Fibroblast of peridontal ligament (primary cell): ENCODE results near the gene RAB6B.

ENCODE experiments used
- DNase-seq: peaks from one replicate; pipeline ENCODE4 v3.0.0-alpha.2; 2010; ENCODE audit errors: extremely low read depth

RAB6B gene

DNA sequence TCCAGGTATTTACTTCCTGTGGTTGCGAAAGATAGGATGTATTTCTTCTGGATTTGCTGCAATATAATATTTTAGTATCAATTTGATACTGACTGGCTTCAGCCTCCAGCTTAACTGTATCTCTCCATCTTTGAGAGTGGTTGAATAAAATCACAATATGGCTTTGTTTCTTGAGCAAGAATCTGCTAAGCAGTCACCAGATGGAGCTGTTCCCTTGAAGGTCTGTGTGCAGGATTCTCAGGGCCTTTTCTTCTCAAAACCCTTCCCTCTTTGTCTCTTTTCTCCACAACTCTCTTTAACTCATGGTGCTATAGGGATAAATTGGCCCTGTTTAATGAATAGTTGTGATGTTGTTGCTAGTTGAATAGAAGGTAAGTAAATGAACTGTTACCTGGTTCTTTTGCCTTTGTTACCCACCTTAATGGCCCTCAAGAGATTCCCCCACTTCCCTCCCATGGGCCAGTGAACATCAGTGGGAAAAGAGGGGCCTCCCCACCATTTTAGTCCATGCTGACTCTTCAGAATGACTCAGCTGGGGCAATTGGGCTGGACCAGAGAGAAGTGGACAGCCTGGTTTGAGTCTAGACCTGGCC is 34.8 kb upstream of the RAB6B start:
- DNase-seq: peak; percentile 84

DNA sequence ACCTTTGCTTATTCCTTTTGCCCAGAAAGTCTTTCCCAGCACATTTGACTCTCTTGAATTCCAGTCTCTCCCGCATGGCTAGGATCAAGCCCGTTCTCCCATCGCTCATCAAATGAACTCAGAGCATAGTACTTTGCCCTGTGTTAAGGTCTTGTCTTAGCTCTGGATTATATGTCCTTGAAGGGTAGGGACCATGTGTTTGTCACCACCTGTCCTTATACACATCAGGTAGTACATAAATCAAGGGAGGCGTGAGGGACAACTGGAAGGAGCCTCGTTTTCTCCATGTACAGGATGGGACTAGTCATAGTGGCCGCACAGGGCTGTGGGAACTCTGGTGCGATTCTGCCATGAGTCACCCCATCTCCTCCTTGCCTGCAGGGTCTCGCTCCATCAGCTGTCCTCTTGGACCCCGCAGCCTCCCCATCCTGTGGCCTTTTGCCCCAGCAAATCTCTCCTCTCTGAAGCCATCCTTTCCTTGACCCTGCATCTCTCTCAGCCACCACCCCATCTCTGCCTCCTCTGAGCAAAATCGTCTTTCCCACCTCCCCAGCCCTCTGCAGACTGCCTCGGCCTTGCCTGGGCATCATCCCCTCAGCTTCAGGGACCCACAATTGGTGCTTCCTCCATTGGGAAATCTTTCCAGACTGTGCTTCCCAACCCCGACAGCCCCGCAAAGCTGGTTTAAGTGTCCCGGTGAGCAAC is 33.4 kb upstream of the RAB6B start:
- DNase-seq: no peak

DNA sequence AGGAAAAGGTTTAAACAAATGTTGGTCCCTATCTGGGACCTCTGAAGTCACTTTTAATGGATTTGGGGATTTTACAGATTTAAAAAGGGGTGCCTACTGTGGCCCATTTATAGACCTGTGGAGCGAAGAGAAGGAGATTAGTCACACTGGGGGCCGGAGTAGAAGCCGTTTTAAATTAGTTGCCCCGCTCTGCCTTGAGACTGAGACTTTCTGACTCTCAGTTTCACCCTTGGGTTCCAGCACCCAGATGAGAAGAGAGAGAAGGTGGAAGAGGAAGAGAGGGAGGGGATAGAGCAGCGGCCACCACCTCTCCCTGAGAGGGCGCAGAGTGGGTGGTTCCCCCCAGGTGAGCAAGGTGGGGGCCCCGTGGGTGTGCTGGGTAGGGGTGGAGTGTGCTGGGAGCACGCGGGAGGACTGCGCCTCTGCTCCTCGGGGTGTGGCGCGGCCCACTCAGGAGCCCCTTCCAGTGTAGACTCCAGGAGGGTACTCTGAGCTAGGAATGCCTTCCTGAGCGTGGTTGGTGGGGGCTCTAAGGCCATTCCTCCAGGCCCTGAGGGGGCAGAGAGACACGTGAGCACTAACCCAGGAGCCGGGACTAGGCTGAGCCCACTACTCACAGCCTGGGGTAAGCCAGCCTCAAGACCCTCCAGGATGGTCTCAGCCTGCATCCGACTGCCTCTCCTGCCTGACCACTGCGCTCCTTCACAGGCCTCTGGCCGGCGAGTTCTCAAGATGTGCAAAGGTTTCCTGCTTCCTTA is 32.6 kb upstream of the RAB6B start:
- no peak for DNase-seq

DNA sequence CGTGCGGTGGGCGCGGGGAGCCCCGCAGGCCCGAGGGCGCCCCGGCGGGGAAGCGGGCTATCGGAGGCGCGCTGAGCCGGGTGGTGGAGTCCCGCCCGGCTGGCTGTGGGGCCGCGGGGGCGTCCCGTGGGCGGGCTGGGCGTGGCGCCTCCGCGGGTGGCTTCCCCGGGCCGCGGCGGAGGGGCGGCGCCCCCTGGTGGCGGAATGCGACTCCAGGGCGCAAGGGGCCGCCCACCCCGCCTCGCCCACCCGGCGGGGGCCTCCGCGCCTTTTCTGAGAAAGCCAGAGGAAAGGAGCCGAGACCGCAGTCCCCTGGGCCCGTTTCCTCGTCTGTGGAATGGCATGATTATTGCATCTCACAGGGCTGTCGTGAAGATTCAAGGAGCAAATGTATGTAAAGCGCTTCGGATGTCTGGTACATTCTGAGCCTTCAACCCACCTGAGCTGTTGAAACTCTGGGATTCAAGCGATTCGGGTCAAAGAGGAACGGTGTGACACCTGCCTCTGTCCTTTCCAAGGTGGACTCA is 31.9 kb upstream of the RAB6B start:
- peak; percentile 12 for DNase-seq

GRCh38 chr3:133926736-133927539 is 31.3 kb upstream of the RAB6B start:
- no peak for DNase-seq

DNA sequence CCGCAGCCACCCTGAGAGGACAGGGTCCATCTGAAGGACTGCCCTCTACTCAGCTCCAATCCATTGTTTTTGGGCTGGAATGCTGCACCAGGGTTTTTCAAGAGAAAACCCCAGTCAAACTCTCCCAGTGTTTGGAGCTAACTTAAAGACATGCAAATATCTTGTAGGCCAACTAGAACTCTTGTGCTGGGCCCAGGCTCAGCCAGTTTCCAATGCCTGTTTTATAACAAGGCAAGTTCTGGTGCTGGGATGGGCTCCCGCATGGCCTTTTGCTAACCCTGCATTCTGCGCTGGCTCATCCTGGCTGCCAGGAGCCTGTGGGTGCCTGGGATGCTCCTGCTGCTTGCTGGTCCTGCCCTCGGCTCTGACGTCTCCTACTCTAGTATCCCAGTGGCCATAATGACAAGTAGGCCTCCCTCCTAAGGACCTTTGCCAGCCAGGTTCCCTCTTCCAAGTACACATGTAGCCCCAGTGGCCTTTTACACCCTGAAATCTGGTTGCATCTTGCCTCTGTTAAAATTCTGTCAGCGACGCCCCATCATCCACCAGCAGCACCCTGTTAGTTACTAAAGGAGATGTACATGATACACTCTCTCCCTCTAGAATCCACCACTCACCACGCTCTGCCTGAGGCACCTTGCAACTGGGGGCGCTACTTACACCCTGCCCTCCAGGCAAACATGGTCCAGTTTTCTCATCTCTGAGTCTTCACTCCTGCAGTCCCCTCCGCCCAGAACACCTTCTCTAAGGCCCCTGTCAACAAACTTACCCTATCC is 30.5 kb upstream of the RAB6B start:
- DNase-seq: no peak

GRCh38 chr3:133924041-133924440 is 28.4 kb upstream of the RAB6B start:
- DNase-seq: no peak

DNA sequence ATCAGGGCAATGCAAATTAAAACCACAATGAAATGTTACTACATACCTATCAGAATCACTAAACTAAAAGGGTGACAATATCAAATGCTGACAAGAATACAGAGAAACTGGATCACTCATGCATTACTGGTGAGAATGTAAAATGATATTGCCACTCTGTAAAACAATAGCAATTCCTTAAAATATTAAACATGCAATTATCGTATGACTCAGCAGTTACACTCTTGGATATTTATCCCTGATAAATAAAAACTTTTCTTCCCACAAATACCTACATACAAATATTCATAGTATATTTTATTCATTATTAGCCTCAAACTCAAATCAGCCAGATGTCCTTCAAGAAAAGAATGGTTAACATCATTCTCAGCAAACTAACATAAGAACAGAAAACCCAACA is 25.9 kb upstream of the RAB6B start:
- DNase-seq: no peak

- DNase-seq: no peak
Observed at GRCh38 chr3:133917144-133917543, 21.5 kb upstream of the RAB6B start.

- DNase-seq: no peak
Observed at GRCh38 chr3:133915685-133916658, 20.3 kb upstream of the RAB6B start.

DNA sequence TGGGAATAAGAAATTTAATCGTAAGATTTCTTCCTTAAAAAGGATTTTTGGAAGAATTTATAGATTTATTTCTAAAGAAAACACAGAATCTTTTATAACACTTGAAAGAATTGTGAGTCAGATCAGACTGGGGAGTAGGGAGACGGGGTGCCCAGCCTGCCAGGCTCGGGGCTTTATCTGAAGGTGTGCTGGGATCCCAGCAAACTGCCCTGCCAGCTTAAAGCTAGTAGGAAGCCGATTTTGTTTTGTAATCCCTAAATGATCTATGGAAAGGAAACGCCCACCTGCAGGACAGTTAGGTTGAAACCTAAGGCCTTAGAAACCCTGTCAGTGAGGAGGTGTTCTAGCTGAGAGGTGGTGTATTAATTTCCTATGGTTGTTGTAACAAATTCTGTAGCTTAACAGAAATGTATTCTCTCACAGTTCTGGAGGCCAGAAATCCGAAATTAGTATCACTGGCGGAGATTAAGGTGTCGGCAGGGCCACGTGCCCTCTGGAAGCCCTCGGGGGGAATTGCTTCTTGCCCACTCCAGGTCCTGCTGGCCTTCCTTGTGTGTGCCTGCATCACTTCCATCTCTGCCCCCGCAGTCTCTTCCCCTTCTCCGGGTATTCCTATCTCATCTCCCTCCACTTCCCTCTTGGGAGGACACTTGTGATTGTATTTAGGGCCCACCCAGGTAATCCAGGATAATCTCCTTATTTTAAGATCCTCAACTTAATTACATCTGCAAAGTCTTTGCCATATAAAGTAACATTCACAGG is 19.3 kb upstream of the RAB6B start:
- no peak for DNase-seq

GRCh38 chr3:133910422-133910821 is 14.7 kb upstream of the RAB6B start:
- no peak for DNase-seq

DNA sequence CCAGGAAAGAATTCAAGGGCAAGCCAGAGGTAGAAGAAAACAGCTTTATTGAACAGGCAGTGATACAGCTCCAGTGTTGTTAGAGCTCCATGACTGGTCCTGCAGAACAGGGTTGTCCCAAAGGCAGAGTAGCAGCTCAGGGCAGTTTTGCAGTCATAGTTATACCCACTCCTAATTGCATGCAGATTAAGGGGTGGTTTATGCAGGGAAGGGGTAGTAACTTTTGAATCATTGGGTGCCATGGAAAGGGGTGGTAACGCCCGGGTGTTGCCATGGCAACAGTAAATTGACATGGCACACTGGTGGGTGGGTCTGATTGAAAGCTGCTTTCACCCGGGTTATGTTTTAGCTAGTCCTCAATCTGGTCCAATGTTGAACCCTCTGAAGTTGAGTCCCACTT is 9.7 kb upstream of the RAB6B start:
- no peak for DNase-seq

- no peak for DNase-seq
Observed at GRCh38 chr3:133901847-133902246, 6.2 kb upstream of the RAB6B start.

- DNase-seq: no peak
Observed at GRCh38 chr3:133901083-133901482, 5.4 kb upstream of the RAB6B start.

GRCh38 chr3:133899311-133899710 is 3.6 kb upstream of the RAB6B start:
- no peak for DNase-seq

- no peak for DNase-seq
Observed at GRCh38 chr3:133897547-133897946, 1.9 kb upstream of the RAB6B start.

DNA sequence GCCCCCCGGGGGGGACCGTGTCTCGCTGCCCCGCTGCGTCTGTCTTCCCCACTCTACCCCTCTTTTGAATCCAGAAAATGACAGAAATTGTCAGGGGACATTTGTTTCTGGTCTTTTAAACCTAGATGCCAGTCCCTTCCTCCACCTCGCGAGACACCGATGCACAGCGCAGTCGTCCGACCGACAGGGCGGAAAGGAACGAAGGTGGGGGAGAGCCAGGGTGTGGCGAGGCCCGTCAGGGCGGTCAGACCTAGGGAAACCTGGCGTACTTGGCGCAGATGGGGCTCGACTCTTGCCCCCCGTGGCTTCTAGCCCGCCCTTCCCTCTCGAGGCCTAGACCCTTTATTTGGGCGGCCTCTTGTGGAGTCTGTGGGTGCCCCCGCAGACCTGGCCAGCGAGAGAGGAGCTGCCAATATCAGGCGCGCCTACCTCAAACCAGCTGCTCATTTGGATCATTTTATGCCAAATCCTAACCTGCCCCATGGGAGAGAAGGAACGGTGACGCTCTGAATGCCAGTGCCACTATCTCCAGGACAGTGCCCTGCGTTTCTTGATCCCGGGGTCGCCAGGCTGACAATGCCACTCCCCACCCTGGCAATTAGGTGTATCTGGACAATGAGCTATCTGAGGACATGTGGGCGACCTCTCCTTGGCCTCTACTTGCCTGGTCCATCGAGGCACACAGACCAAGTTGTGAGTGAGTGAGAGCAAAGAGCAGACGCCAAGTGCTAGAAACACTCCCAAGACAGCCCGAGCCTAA is 500 bp upstream of the RAB6B start:
- DNase-seq: no peak
